Hepatocyte (in vitro differentiated cells): ENCODE data around the gene NPC1. TPM values are rescaled to one million over a fixed set of nuclear protein-coding genes. Genes with fewer than 3 reads are reported as not detected.
"Not testable (repeated sequence)": the region's sequence is repeated elsewhere in the genome, so short reads cannot be mapped to it uniquely, and the experiment has no call there.

ENCODE experiments used
- DNase-seq: peaks from one replicate; pipeline ENCODE4 v3.0.0-alpha.2; 2016; ENCODE audit warnings: low spot score
- H2AFZ ChIP-seq: fragments of 200-600 bp; sonication (generic); 2 replicates; pipeline ENCODE4 v1.6.0; 2016; ENCODE audit warnings: antibody characterized with exemption, mild to moderate bottlenecking
- H3K27ac ChIP-seq: fragments of 200-600 bp; sonication (generic); 2 replicates; pipeline ENCODE4 v1.5.1; 2016; ENCODE audit warnings: mild to moderate bottlenecking
- H3K27me3 ChIP-seq: fragments of 200-600 bp; sonication (generic); 2 replicates; pipeline ENCODE4 v1.6.1; 2016
- H3K36me3 ChIP-seq: fragments of 200-600 bp; sonication (generic); replicated peaks from 2 replicates; pipeline ENCODE4 v1.5.1; 2016; ENCODE audit warnings: low read depth; ENCODE audit not compliant: insufficient read depth
- H3K4me1 ChIP-seq: fragments of 200-600 bp; sonication (generic); 2 replicates; pipeline ENCODE4 v1.5.1; 2016; ENCODE audit warnings: mild to moderate bottlenecking, moderate library complexity; ENCODE audit not compliant: insufficient read depth
- H3K4me2 ChIP-seq: fragments of 200-600 bp; sonication (generic); 2 replicates; pipeline ENCODE4 v1.6.0; 2016
- H3K4me3 ChIP-seq: fragments of 200-600 bp; sonication (generic); 2 replicates; pipeline ENCODE4 v1.5.1; 2016; ENCODE audit warnings: mild to moderate bottlenecking
- H3K79me2 ChIP-seq: fragments of 200-600 bp; sonication (generic); 2 replicates; pipeline ENCODE4 v1.6.0; 2017; ENCODE audit warnings: mild to moderate bottlenecking
- H3K9me2 ChIP-seq: fragments of 200-600 bp; sonication (generic); replicated peaks from 2 replicates; pipeline ENCODE4 v1.6.0; 2017; ENCODE audit warnings: mild to moderate bottlenecking; ENCODE audit not compliant: insufficient read depth
- H3K9me3 ChIP-seq: fragments of 200-600 bp; sonication (generic); 2 replicates; pipeline ENCODE4 v1.5.1; 2016; ENCODE audit warnings: low read depth, mild to moderate bottlenecking
- H4K20me1 ChIP-seq: fragments of 200-600 bp; sonication (generic); 2 replicates; pipeline ENCODE4 v1.6.0; 2016; ENCODE audit warnings: mild to moderate bottlenecking; ENCODE audit not compliant: insufficient read depth, poor library complexity, severe bottlenecking
- EZH2 ChIP-seq: fragments of 200-600 bp; sonication (generic); IDR thresholded peaks from 2 replicates; pipeline ENCODE4 v1.6.1; 2016; ENCODE audit warnings: antibody characterized with exemption, mild to moderate bottlenecking, borderline replicate concordance
- EZH2phosphoT487 ChIP-seq: fragments of 200-600 bp; sonication (generic); IDR thresholded peaks from one replicate; pipeline ENCODE4 v1.6.1; 2018; ENCODE audit warnings: antibody characterized with exemption, mild to moderate bottlenecking, low read depth, moderate library complexity; ENCODE audit not compliant: unreplicated experiment, severe bottlenecking
- WGBS: methylation state at CpG from one replicate; pipeline ENCODE4 v1.1.6; 2016; ENCODE audit warnings: low lambda C conversion rate; ENCODE audit errors: missing lambda C conversion rate; 5-methylcytosine and 5-hydroxymethylcytosine counted together
- polyA plus RNA-seq: library from polyadenylated mRNA; unstranded; fragments of >200 nt; fragmentation: Nextera tagmentation; extraction: Ambion mirVana; gene quantifications from 2 replicates; pipeline ENCODE4 v1.2.1, GENCODE V29; 2016
- total RNA-seq: library from RNA; depleted of rRNA; stranded (reverse); fragments of >200 nt; gene quantifications from 2 replicates; pipeline ENCODE4 v1.2.3, GENCODE V29; 2014
- TF ChIP-seq, protein P1 (sequence below): fragments of 200-600 bp; sonication (generic); IDR thresholded peaks from 2 replicates; pipeline ENCODE4 v1.5.1; 2016; ENCODE audit warnings: antibody characterized with exemption, mild to moderate bottlenecking; ENCODE audit not compliant: poor library complexity

NPC1 gene
- total and polyA plus RNA-seq, 2 experiments from 2014 or later: 54.0 to 77.2 TPM

- peaks cover 4% of the 10 kb centered on the region for H3K4me1 ChIP-seq
- H3K9me3 ChIP-seq: no peaks in the 10 kb centered on the region
- no peaks in the 10 kb centered on the region for H3K9me2 ChIP-seq
- H3K4me3 ChIP-seq: no peak overlapping the region
- H3K4me2 ChIP-seq: no peak overlapping the region
- H3K36me3 ChIP-seq: no peaks in the 10 kb centered on the region
- H3K27ac ChIP-seq: no peak overlapping the region
- DNase-seq: no peak
- H4K20me1 ChIP-seq: no peaks in the 10 kb centered on the region
- 94% methylated on average over 4 of the region's 4 CpGs for WGBS
- H3K27me3 ChIP-seq: no peaks in the 10 kb centered on the region
- no peak overlapping the region for H2AFZ ChIP-seq
- TF ChIP-seq EZH2phosphoT487 (no peak), EZH2 (no peak)
- TF ChIP-seq, protein P1, sequence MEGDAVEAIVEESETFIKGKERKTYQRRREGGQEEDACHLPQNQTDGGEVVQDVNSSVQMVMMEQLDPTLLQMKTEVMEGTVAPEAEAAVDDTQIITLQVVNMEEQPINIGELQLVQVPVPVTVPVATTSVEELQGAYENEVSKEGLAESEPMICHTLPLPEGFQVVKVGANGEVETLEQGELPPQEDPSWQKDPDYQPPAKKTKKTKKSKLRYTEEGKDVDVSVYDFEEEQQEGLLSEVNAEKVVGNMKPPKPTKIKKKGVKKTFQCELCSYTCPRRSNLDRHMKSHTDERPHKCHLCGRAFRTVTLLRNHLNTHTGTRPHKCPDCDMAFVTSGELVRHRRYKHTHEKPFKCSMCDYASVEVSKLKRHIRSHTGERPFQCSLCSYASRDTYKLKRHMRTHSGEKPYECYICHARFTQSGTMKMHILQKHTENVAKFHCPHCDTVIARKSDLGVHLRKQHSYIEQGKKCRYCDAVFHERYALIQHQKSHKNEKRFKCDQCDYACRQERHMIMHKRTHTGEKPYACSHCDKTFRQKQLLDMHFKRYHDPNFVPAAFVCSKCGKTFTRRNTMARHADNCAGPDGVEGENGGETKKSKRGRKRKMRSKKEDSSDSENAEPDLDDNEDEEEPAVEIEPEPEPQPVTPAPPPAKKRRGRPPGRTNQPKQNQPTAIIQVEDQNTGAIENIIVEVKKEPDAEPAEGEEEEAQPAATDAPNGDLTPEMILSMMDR: no peak
- H3K79me2 ChIP-seq: no peaks in the 10 kb centered on the region
These were observed 66.6 kb downstream of the NPC1 start for GRCh38 chr18:23519734-23520133.

DNA sequence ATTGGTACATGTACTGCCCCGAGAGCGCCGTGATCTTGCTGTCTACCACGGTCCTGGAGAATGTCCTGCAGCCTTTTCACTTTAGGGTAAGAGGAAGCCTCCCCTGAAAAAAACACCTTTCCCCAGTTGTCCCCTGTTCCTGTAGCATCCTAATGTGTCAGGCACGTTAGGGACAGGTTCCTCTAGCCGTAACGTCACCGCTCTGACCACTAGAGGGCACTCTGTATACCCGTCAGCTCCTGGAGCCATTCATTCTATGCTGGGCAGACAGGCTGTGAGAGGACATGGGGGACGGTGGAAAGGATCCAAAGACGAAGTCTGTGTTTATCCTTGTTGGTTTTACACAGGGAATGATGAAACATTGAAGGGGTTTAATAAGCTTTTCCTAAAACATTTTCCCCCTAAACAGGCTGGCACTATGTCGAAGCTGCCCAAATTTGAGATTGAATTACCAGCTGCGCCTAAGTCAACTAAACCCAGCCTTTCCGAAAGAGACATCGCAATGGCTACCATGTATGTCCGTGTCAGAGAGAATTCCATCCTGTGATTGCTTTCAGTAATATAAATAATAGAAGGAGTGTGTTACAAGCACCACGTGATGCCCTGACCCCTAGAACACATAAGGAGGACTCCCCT, 70.3 kb downstream of the NPC1 start:
- Histone ChIP-seq H3K4me1 (peaks cover 4% of the 10 kb centered on the region), H4K20me1 (no peaks in the 10 kb centered on the region), H3K4me3 (no peak overlapping the region), H2AFZ (no peak overlapping the region), H3K4me2 (peak overlapping the region; percentile 21), H3K9me3 (no peaks in the 10 kb centered on the region), H3K79me2 (no peaks in the 10 kb centered on the region), H3K27ac (peak overlapping the region; percentile 47), H3K9me2 (no peaks in the 10 kb centered on the region), H3K36me3 (no peaks in the 10 kb centered on the region), H3K27me3 (no peaks in the 10 kb centered on the region)
- peak; percentile 92 for DNase-seq
- WGBS: 37% methylated on average over 17 of the region's 17 CpGs
- TF ChIP-seq, protein P1: peak; percentile 95
- no peak for TF ChIP-seq EZH2phosphoT487

DNA sequence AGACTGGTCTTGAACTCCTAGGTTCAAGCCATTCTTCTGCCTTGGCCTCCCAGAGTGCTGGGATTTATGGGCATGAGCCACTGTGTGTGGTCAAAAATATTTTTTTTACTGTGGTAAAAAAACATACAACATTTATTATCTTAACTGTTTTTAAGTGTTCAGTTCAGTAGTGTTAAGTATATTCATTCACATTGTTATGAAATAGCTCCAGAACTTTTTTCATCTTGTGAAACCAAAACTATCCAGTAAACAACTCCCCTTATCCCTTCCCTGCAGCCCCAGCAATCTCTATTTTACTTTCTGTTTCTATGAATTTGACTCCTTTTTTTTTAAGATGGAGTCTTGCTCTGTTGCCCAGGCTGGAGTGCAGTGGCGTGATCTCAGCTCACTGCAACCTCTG, 73.7 kb downstream of the NPC1 start:
- no peak overlapping the region for H3K4me2 ChIP-seq
- TF ChIP-seq EZH2phosphoT487 (no peak), EZH2 (no peak)
- TF ChIP-seq, protein P1: no peak
- H3K79me2 ChIP-seq: peaks cover 2% of the 10 kb centered on the region
- peaks cover 4% of the 10 kb centered on the region for H3K4me1 ChIP-seq
- no peak for DNase-seq
- H3K9me3 ChIP-seq: no peaks in the 10 kb centered on the region
- H2AFZ ChIP-seq: no peak overlapping the region
- no peaks in the 10 kb centered on the region for H3K36me3 ChIP-seq
- no peaks in the 10 kb centered on the region for H3K9me2 ChIP-seq
- WGBS: 100% methylated on average over 1 of the region's 1 CpG
- H3K27ac ChIP-seq: no peak overlapping the region
- no peak overlapping the region for H3K4me3 ChIP-seq
- no peaks in the 10 kb centered on the region for H4K20me1 ChIP-seq
- no peaks in the 10 kb centered on the region for H3K27me3 ChIP-seq

GRCh38 chr18:23512216-23512615, 74.1 kb downstream of the NPC1 start:
- not testable (repeated sequence) for H3K9me3 ChIP-seq, H3K79me2 ChIP-seq, H3K27ac ChIP-seq, H3K9me2 ChIP-seq, H3K4me1 ChIP-seq, DNase-seq, H3K27me3 ChIP-seq, H3K36me3 ChIP-seq, H4K20me1 ChIP-seq, H3K4me3 ChIP-seq, H2AFZ ChIP-seq, H3K4me2 ChIP-seq
- 95% methylated on average over 7 of the region's 7 CpGs for WGBS

DNA sequence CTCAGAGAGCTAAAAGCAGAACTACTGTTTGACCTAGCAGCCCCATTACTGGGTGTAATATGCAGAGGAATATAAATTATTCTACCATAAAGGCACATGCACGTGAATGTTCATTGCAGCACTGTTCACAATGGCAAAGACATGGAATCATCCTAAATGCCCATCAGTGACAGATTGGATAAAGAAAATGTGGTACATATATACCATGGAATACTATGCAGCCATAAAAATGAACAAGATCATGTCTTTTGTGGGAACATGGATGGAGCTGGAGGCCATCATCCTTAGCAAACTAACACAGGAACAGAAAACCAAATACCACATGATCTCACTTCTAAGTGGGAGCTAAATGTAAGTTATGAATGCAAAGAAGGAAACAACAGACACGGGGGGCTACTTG, 75.4 kb downstream of the NPC1 start:
- H3K27ac ChIP-seq, H3K9me2 ChIP-seq: not testable (repeated sequence)
- peaks cover 19% of the 10 kb centered on the region for H3K79me2 ChIP-seq

More for the DNA sequence above, 75.4 kb downstream of the NPC1 start:
- not testable (repeated sequence) for H3K9me3 ChIP-seq, H3K36me3 ChIP-seq, H3K4me1 ChIP-seq, H3K27me3 ChIP-seq, H3K4me3 ChIP-seq, H2AFZ ChIP-seq, DNase-seq, H4K20me1 ChIP-seq, H3K4me2 ChIP-seq
- WGBS: 91% methylated on average over 2 of the region's 2 CpGs
